ENCODE measurements around the gene UBTF. TPM values are rescaled to one million over a fixed set of nuclear protein-coding genes. Genes with fewer than 3 reads are reported as not detected.

The UBTF gene
- total RNA-seq, 2 donors from 2014 or later = 121 to 140 TPM

DNA sequence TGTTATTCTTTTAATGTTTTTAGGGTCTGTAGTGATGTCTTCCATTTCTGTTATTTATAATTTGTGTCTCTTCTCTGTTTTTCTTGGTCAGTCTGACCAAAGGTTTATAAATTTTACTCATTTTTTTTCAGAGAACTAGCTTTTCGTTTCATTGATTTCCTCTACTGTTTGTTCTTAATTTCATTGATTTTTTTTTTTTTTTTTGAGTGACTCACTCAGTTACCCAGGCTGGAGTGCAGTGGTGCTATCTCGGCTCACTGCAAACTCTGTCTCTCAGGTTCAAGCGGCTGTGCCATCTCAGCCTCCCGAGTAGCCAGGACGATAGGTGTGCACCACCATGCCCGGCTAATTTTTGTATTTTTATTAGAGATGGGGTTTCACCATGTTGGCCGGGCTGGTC, 12.6 kb upstream of the UBTF start:
- DNase-seq = no peak
- no peak for ATAC-seq
- peaks cover 5% of the 10 kb centered on the region for H3K27me3 Mint-ChIP-seq
- no peak overlapping the region for H3K4me3 Mint-ChIP-seq
- H3K36me3 Mint-ChIP-seq (ENCODE audit: low read depth) = no peaks in the 10 kb centered on the region
- peaks cover 6% of the 10 kb centered on the region for H3K4me1 Mint-ChIP-seq
- H3K9me3 ChIP-seq (ENCODE audit: control insufficient read depth, low read length, poor library complexity, severe bottlenecking) = no peaks in the 10 kb centered on the region
- H3K27ac Mint-ChIP-seq = peak overlapping the region; percentile 34

DNA sequence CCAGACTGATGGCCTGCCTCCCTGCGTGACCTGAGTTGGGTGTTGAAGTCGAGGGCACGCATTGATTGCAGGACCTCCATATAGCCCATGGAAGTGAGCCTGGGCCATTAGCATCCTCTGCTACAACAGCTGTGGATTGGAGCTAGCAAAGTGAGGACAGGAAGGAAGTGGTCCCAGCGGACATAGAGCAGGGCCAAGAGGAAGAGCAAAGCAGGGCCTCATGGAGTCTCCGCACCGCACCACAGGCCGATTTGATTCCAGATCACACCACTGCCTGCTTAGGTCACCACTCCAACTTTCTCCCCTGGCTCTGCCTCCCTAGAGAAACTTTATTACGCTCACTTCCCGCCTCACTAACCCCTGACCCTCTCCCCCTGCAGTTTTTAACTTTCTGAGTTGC, 10.7 kb upstream of the UBTF start:
- DNase-seq (no peak), ATAC-seq (no peak)
- H3K27ac Mint-ChIP-seq = no peak overlapping the region
- H3K36me3 Mint-ChIP-seq (ENCODE audit: low read depth) = no peaks in the 10 kb centered on the region
- peaks cover 5% of the 10 kb centered on the region for H3K4me1 Mint-ChIP-seq
- no peak overlapping the region for H3K4me3 Mint-ChIP-seq
- H3K9me3 ChIP-seq (ENCODE audit: control insufficient read depth, low read length, poor library complexity, severe bottlenecking) = no peaks in the 10 kb centered on the region
- peaks cover 1% of the 10 kb centered on the region for H3K27me3 Mint-ChIP-seq

DNA sequence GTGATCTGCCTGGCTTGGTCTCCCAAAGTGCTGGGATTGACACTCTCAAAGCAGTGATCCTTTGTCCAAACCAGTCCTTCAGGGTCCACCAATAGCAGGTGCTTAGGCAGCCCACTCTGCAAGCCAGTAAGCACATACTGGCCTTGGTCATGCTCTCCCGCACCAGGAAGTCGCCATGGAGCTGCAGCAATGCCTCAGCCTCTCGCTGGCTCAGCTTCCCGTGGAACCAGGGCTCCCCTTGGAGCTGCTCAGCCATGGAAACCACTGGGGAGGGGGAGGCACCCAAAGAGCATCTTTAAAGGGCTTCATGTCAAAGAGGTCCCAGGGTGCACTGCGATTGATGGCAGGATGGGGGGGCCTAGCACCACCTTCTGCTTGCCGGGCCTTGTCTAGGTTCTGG, 9.6 kb upstream of the UBTF start:
- Mint-ChIP-seq H3K4me1 (no peaks in the 10 kb centered on the region), H3K27ac (no peak overlapping the region), H3K4me3 (no peak overlapping the region), H3K27me3 (no peaks in the 10 kb centered on the region), H3K36me3 (ENCODE audit: low read depth) (no peaks in the 10 kb centered on the region)
- ATAC-seq = no peak
- DNase-seq = no peak
- no peaks in the 10 kb centered on the region for H3K9me3 ChIP-seq (ENCODE audit: control insufficient read depth, low read length, poor library complexity, severe bottlenecking)

DNA sequence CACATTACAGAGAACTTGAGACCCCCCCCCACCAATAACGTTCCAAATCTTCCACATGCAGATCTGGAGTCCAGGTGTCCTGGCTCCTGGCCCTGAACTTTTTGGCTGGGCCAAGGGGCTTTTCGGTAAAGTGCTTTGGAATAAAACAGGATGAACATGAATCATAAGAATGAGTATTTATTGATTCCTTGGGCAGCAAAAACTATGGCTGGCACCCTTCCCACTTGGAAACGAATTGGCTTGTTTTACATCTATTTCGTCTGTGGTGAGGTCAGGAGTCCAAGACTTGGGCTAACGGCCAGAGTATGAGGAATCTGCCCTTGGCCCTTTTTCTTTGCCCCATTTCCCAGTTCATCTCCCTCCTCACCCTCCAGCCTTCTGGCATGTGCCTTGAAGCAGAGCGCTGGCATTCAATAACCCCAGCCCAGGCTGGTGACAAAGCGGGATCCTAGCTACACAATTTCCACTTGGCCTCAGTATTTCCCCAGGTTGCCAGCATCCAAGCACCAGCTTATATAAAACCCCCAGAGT, 4.1 kb upstream of the UBTF start:
- no peak overlapping the region for H3K27ac Mint-ChIP-seq
- H3K4me1 Mint-ChIP-seq = peaks cover 13% of the 10 kb centered on the region
- DNase-seq = no peak
- peak overlapping the region; percentile 49 for H3K4me3 Mint-ChIP-seq
- H3K9me3 ChIP-seq (ENCODE audit: control insufficient read depth, low read length, poor library complexity, severe bottlenecking) = no peaks in the 10 kb centered on the region
- no peaks in the 10 kb centered on the region for H3K27me3 Mint-ChIP-seq
- peaks cover 3% of the 10 kb centered on the region for H3K36me3 Mint-ChIP-seq (ENCODE audit: low read depth)
- no peak for ATAC-seq

DNA sequence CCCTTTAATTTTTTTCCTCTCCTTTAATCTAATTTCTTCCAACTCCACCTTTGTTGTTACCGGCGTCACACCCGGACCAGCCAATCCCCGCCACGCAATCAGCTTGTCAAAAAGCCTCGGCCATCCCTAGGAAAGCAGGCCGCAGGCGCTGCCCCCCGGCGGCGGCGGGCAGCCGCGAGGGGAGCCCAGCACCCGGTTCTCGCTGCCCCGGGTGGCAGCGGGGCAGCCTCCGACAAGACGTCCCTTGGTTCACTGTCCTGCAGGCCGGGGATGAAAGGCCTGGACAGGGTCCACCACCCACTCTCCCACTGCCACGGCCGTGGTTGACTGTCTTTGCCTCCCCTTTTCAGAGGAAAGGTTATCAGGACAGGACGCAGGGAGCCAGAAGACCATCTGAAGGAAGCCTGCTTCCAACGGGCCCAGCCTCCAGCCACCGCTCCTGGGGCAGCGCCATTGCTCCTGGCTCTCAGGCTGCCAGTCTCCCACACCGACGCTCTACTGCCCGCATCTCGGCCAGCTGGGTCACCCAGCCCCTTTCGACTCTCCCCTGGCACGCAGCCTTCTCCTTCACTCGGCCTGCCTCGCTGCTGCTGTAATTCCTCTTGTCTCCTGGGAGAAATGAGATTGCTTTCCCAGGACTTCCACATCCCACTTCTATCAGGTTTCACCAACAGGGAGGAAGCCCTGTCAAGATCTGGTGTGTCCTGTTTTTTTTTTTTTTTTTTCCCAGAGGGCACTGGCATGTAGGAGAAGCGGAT, 2.8 kb upstream of the UBTF start:
- H3K27ac Mint-ChIP-seq = peak overlapping the region; percentile 93
- peak overlapping the region; percentile 99 for H3K4me3 Mint-ChIP-seq
- peak in 2 of 3 donors; percentile 25 to 34 for DNase-seq

DNA sequence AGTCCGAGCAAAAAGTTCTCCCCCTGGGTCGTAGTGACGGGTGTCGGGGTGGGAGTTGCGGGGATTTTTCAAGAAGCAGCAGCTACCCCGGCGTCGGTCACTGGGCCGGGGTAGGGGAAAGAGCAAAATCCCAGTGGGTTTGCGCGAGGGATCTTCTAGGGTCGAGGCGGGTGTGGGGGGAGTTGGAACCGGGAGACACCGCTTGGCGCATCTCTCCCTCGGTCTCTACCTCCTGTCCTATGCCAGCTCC, 2.3 kb upstream of the UBTF start:
- no peak for DNase-seq
- H3K27ac Mint-ChIP-seq = peak overlapping the region; percentile 93
- ATAC-seq = no peak
- H3K36me3 Mint-ChIP-seq (ENCODE audit: low read depth) = peaks cover 4% of the 10 kb centered on the region
- no peaks in the 10 kb centered on the region for H3K27me3 Mint-ChIP-seq
- no peaks in the 10 kb centered on the region for H3K9me3 ChIP-seq (ENCODE audit: control insufficient read depth, low read length, poor library complexity, severe bottlenecking)
- peaks cover 21% of the 10 kb centered on the region for H3K4me1 Mint-ChIP-seq
- peak overlapping the region; percentile 99 for H3K4me3 Mint-ChIP-seq

More for the DNA sequence above, 2.8 kb upstream of the UBTF start:
- peaks cover 3% of the 10 kb centered on the region for H3K36me3 Mint-ChIP-seq (ENCODE audit: low read depth)
- H3K4me1 Mint-ChIP-seq = peaks cover 17% of the 10 kb centered on the region
- no peaks in the 10 kb centered on the region for H3K27me3 Mint-ChIP-seq
- ATAC-seq = no peak
- no peaks in the 10 kb centered on the region for H3K9me3 ChIP-seq (ENCODE audit: control insufficient read depth, low read length, poor library complexity, severe bottlenecking)

DNA sequence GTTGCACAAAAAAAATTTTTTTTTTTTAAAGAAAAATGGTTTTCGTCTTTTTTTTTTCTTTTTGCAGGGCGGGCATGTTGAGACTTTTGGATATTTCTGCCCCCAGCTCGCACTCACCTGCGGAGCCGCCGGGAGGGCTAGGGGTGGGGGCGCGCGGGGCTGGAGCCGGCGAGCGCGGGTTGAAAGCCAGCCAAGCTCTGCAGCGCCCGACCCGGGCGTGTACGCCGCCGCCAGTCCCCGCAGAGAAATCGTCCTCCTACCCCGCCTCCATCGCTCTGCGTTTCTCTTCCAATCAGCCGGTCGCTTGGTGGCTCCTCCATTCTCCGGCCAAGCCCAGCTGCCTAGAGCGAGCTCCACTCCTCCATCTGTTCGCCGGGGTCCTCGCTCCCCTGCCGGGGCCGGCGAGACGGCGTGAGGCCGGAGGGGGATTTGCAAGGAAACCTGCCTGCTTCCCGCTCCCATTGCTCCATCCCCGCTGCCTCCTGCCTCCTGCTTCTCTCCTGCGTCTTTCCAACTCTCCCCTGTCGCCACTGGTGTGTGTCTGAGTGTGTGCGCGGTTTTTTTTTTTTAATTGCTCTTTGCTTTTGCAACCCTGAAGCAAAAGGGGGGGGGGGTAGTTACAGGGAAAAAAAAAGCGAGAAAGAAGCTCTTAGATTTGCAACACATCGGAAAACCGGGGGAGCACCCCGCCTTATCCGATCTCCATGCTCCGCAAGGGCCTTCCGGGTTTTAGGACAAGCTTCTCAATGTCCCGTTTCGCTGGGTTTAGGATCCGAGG, 1.8 kb upstream of the UBTF start:
- peaks cover 26% of the 10 kb centered on the region for H3K4me1 Mint-ChIP-seq
- DNase-seq (peak; percentile 43 to 53 (median 48)), ATAC-seq (peak; percentile 33)
- H3K27me3 Mint-ChIP-seq = no peaks in the 10 kb centered on the region
- peak overlapping the region; percentile 93 for H3K27ac Mint-ChIP-seq
- peak overlapping the region; percentile 99 for H3K4me3 Mint-ChIP-seq
- peaks cover 7% of the 10 kb centered on the region for H3K36me3 Mint-ChIP-seq (ENCODE audit: low read depth)
- H3K9me3 ChIP-seq (ENCODE audit: control insufficient read depth, low read length, poor library complexity, severe bottlenecking) = no peaks in the 10 kb centered on the region

DNA sequence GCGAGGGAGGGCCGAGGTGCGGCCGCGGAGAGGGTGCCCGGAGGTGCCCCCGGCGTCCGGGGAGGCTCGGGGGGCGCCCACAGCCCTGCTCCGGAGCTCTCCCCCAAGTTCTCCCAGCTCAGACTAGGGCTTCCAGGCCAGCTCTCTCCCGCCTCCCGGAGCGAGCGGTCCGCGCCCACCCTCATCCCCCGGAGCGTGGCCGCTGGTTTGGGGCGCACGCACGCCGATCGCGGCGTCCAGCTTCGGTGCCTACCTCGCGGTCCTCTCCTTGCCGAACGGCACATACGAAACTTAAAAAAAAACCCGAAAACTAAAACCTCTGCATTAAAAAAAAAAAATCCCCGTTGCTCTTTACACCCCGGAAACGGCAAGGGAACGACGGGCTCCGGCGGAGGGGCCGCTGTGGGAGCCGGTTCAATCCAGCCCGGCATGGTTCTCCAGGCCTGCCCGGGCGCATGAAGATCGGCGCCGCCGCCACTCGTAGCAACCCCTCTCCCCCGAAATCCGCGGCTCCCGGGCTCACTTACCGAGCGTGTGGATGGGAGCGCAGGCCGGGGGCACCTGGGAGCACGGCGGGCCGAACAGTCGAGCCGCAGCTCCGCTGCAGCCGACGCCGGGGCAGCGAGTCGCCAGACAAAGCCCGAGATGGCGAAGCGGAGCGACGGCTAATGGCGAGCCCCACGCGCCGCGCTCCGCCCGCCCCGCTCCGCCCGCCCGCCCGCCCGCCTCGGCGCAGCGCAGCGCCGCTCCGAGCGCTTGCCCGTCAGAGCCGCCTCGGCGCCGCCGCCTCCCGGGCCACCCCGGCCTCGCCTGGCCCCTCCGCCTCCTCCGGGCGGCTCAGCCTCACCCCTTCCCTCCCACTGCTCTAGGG, 973 bp upstream of the UBTF start:
- H3K27ac Mint-ChIP-seq = peak overlapping the region; percentile 93
- H3K9me3 ChIP-seq (ENCODE audit: control insufficient read depth, low read length, poor library complexity, severe bottlenecking) = no peaks in the 10 kb centered on the region
- H3K4me1 Mint-ChIP-seq = peaks cover 35% of the 10 kb centered on the region
- DNase-seq (peak; percentile 46 to 47 (median 47)), ATAC-seq (peak; percentile 42)
- H3K27me3 Mint-ChIP-seq = no peaks in the 10 kb centered on the region
- peak overlapping the region; percentile 99 for H3K4me3 Mint-ChIP-seq
- peaks cover 9% of the 10 kb centered on the region for H3K36me3 Mint-ChIP-seq (ENCODE audit: low read depth)

DNA sequence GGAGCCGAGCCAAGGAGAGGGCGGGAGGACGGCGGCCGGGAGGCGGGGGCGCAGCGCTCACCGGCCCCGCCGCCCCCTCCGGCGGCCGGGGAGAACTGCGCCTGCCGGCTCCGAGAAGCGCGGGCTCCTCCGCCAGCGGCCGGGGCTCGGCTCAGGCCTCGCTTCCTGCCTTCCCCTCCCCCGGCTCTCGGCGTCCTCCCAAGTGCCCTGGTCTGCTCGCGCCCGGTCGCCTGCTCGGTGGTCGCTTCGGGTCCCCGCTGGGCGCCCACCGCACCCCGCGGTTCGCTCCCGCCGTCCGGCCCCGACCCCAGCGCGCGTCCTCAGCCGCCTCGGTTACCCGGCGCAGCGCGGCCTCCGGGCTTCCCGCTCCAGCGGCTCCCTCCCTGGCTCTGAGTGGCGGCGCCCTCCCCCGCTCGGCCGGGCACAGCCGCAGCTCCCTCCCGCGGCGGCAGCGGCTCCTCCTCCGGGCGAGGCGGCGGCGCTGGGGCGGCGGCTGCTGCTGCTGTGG, 313 bp downstream of the UBTF start:
- Mint-ChIP-seq H3K27me3 (no peaks in the 10 kb centered on the region), H3K27ac (no peak overlapping the region), H3K36me3 (ENCODE audit: low read depth) (peaks cover 13% of the 10 kb centered on the region), H3K4me1 (peaks cover 44% of the 10 kb centered on the region), H3K4me3 (peak overlapping the region; percentile 39)
- no peaks in the 10 kb centered on the region for H3K9me3 ChIP-seq (ENCODE audit: control insufficient read depth, low read length, poor library complexity, severe bottlenecking)
- DNase-seq (peak; percentile 65 to 67 (median 65)), ATAC-seq (peak; percentile 59)

DNA sequence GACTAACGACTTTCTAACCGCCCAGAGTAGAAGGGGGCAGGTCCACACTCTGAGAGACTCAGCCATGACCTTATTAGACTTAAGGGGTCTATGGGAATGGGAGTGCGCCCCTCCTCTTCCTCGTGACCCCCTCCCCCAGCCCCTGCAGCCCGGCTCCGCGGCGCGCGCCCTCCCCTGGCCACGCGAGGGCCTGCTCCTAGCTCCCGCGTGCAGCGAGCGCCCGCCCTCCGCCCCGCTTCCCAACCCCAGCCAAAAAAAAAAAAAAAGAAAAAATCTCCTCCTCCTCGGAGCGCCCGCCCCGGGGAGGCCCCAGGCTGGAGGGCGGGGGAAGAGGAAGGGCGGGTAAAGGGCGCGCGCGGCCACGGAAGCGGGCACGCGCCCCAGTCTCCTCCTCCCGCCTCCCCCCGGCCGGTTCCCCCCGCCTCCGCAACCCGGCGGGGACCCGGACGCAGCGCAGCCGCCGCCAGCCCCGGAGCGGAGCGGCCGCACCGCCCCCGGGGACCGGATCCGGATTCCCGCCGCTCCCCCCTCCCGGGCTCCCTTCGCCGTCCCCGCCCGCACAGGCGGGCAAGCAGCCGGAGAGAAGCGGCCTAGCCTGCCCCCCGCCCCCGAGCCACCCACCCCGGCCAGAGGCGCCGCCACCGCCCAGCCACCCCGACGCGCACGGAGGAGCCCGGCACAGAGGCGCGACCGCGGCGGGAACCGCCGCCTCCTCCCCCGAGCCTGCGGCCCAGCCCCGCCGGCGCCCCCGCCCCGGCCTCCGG, 949 bp downstream of the UBTF start:
- H3K36me3 Mint-ChIP-seq (ENCODE audit: low read depth) = peaks cover 18% of the 10 kb centered on the region
- peak overlapping the region; percentile 90 for H3K4me3 Mint-ChIP-seq
- H3K9me3 ChIP-seq (ENCODE audit: control insufficient read depth, low read length, poor library complexity, severe bottlenecking) = no peaks in the 10 kb centered on the region
- no peaks in the 10 kb centered on the region for H3K27me3 Mint-ChIP-seq
- H3K27ac Mint-ChIP-seq = peak overlapping the region; percentile 91
- DNase-seq = peak; percentile 79 to 88 (median 87)
- peak; percentile 61 for ATAC-seq
- peaks cover 50% of the 10 kb centered on the region for H3K4me1 Mint-ChIP-seq

DNA sequence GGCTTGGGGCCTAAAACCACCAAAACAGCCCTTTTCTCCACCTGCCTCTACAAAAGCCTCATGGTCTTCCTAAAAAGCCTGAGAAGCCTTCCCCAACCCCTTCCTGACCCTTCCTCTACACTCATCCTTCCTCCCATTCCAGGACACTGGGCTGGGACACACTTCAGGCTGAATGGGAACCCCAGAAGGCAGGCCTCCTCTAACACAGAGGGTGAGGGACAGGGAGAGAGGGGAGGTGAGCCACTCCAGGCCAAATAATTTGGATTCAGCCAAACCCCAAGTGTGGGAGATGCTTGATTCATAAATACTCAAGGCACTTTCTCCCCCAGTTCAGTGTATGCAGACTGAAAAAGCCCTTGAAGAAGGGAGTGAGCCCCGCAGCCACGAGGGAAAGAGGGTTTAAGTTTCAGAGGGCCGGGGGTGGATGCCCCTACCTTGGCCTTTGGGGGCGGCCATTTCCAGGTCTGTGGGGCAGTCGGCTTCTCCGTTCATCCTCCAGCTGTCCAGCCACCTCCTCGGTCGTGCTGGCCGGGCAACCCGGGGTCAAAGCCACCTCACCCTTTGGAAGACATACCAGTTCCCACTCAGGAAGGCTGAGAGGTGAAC, 1.6 kb downstream of the UBTF start:
- peak overlapping the region; percentile 91 for H3K27ac Mint-ChIP-seq
- no peaks in the 10 kb centered on the region for H3K9me3 ChIP-seq (ENCODE audit: control insufficient read depth, low read length, poor library complexity, severe bottlenecking)
- peak overlapping the region; percentile 90 for H3K4me3 Mint-ChIP-seq
- H3K36me3 Mint-ChIP-seq (ENCODE audit: low read depth) = peaks cover 18% of the 10 kb centered on the region
- ATAC-seq (no peak), DNase-seq (no peak)
- H3K4me1 Mint-ChIP-seq = peaks cover 57% of the 10 kb centered on the region
- no peaks in the 10 kb centered on the region for H3K27me3 Mint-ChIP-seq

DNA sequence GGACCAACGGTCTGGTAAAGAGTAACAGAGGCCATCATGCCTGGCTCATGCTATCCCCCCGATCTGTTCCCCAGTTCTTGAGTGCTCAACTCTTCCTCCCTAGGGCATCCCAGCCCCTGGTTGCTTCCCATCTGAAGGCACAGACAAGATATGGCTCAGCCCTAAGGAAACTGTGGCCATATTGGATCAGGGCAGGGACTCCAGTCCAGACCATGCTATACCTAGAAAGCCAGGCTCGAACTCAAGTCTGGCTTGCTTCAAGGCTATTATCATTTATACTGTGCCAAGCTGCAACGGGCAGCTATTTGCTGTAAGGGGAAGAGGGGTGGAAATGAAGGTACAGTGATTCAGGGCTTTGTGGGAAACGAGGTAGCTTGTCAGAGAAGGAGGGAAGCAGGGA, 2.8 kb downstream of the UBTF start:
- ATAC-seq = no peak
- Mint-ChIP-seq H3K27me3 (no peaks in the 10 kb centered on the region), H3K4me1 (peaks cover 53% of the 10 kb centered on the region), H3K27ac (peak overlapping the region; percentile 91), H3K4me3 (peak overlapping the region; percentile 90), H3K36me3 (ENCODE audit: low read depth) (peaks cover 18% of the 10 kb centered on the region)
- DNase-seq = no peak
- no peaks in the 10 kb centered on the region for H3K9me3 ChIP-seq (ENCODE audit: control insufficient read depth, low read length, poor library complexity, severe bottlenecking)

All from T-helper 17 cell (primary cell).